ENCODE data around the gene NEDD4L.
A peak's percentile ranks its signal among the peaks of the same experiment; 100 is the strongest.

NEDD4L gene

GRCh38 chr18:58335821-58336220 lies 291.8 kb downstream of the NEDD4L start:
- DNase-seq, result no peak

GRCh38 chr18:58336605-58337004 lies 292.6 kb downstream of the NEDD4L start:
- no peak for DNase-seq

GRCh38 chr18:58337285-58337684 lies 293.3 kb downstream of the NEDD4L start:
- DNase-seq, result no peak

- no peak for DNase-seq
Measured at GRCh38 chr18:58337686-58338085, 293.7 kb downstream of the NEDD4L start.

- DNase-seq, result no peak
Measured at GRCh38 chr18:58338141-58338540, 294.1 kb downstream of the NEDD4L start.

GRCh38 chr18:58338961-58339592 lies 295.1 kb downstream of the NEDD4L start:
- no peak for DNase-seq

- DNase-seq, result no peak
Measured at GRCh38 chr18:58339890-58340289, 295.9 kb downstream of the NEDD4L start.

- DNase-seq, result no peak
Measured at GRCh38 chr18:58341916-58342315, 297.9 kb downstream of the NEDD4L start.

GRCh38 chr18:58344080-58344670 lies 300.1 kb downstream of the NEDD4L start:
- no peak for DNase-seq

- DNase-seq, result no peak
Measured at GRCh38 chr18:58344861-58345463, 300.9 kb downstream of the NEDD4L start.

- DNase-seq, result no peak
Measured at GRCh38 chr18:58345875-58346274, 301.8 kb downstream of the NEDD4L start.

- no peak for DNase-seq
Measured at GRCh38 chr18:58347135-58347534, 303.1 kb downstream of the NEDD4L start.

GRCh38 chr18:58348517-58348916 lies 304.5 kb downstream of the NEDD4L start:
- no peak for DNase-seq

- no peak for DNase-seq
Measured at GRCh38 chr18:58348951-58349350, 304.9 kb downstream of the NEDD4L start.

- DNase-seq, result peak; percentile 11
Measured at GRCh38 chr18:58349650-58350049, 305.6 kb downstream of the NEDD4L start.

- no peak for DNase-seq
Measured at GRCh38 chr18:58350526-58350925, 306.5 kb downstream of the NEDD4L start.

GRCh38 chr18:58351776-58352175 lies 307.8 kb downstream of the NEDD4L start:
- DNase-seq, result no peak

GRCh38 chr18:58353581-58353980 lies 309.6 kb downstream of the NEDD4L start:
- DNase-seq, result no peak

GRCh38 chr18:58354051-58354450 lies 310.0 kb downstream of the NEDD4L start:
- no peak for DNase-seq

GRCh38 chr18:58354791-58355190 lies 310.8 kb downstream of the NEDD4L start:
- DNase-seq, result no peak

- no peak for DNase-seq
Measured at GRCh38 chr18:58355243-58355642, 311.2 kb downstream of the NEDD4L start.

GRCh38 chr18:58359218-58359617 lies 315.2 kb downstream of the NEDD4L start:
- DNase-seq, result no peak

GRCh38 chr18:58359620-58360019 lies 315.6 kb downstream of the NEDD4L start:
- no peak for DNase-seq

GRCh38 chr18:58360324-58360723 lies 316.3 kb downstream of the NEDD4L start:
- DNase-seq, result no peak

- no peak for DNase-seq
Measured at GRCh38 chr18:58361212-58361611, 317.2 kb downstream of the NEDD4L start.

Data from activated CD4-positive, alpha-beta T cell treated with anti-CD3 and anti-CD28 coated beads, Interleukin-2, Interleukin-6, amounts not matched to agents 100 ng/mL and 50 ng/mL, durations not matched to agents 16 hours and 8 hours (primary cell).